Esophagus mucosa (tissue), 1 donor: ENCODE measurements around the gene TBC1D22A. TPM values are rescaled to one million over a fixed set of nuclear protein-coding genes. Genes with fewer than 3 reads are reported as not detected.
"Not testable (repeated sequence)": the region's sequence is repeated elsewhere in the genome, so short reads cannot be mapped to it uniquely, and the experiment has no call there.

ENCODE experiments used
- ATAC-seq: fragments of 200-7000 bp; cut with Tn5 transposase; one replicate; pipeline ENCODE4 v1.9.1; 2020
- total RNA-seq: library from RNA; stranded (reverse); gene quantifications from one replicate; pipeline ENCODE4 v1.2.4, GENCODE V29; 2023
- donor health status: DM: yes; HTN: yes; CAD: no.

Gene TBC1D22A, protein sequence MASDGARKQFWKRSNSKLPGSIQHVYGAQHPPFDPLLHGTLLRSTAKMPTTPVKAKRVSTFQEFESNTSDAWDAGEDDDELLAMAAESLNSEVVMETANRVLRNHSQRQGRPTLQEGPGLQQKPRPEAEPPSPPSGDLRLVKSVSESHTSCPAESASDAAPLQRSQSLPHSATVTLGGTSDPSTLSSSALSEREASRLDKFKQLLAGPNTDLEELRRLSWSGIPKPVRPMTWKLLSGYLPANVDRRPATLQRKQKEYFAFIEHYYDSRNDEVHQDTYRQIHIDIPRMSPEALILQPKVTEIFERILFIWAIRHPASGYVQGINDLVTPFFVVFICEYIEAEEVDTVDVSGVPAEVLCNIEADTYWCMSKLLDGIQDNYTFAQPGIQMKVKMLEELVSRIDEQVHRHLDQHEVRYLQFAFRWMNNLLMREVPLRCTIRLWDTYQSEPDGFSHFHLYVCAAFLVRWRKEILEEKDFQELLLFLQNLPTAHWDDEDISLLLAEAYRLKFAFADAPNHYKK
- total RNA-seq = 21.4 TPM

DNA sequence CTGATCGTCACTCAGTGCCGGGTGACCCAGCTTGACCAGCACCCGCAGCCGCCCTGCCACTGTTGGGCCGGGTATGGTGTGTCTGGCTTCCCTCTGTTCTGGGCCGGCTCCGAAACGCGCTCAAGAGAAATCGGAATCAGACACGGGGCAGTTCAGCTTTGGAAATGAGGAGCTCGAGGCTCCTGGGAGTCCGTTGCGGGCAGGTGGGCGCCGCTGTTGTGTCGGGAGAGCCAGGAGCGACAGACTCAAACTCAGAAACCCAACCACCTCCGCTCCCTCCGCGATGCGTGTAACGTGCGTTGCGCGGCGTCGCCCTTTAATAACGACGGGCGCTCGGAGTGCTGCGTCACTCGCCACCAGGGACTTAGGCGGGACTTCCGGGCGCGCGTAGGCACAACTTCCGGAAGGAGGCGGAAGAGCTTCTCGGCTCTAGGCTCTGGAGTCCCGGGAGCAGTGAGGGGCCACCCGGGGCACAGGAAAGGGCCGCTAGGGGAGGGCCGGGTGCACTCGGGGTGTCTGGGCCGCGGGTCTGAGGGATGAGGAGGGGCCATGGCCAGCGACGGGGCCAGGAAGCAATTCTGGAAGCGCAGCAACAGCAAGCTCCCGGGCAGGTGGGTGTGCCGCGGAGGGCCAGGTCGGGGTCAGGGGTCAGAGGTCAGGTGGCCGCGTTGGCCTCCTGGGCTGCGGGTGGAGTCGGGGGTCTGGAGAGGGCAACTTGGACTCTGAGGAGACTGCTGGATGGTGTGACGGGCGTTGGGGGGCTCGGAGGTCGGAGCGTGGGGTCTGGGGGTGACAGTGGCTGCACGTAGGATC lies at the start of gene TBC1D22A:
TBC1D22A (plus strand) TSS at position 413 of the 813 bp plus-strand sequence; CDS start at position 550, 137 bp downstream.
- peak; percentile 93 for ATAC-seq

- no peak for ATAC-seq
Measured at GRCh38 chr22:46714550-46714949, 47.9 kb upstream of the TBC1D22A start.

GRCh38 chr22:46719921-46720320 lies 42.5 kb upstream of the TBC1D22A start:
- no peak for ATAC-seq

GRCh38 chr22:46721501-46722085 lies 40.9 kb upstream of the TBC1D22A start:
- peak; percentile 78 for ATAC-seq

DNA sequence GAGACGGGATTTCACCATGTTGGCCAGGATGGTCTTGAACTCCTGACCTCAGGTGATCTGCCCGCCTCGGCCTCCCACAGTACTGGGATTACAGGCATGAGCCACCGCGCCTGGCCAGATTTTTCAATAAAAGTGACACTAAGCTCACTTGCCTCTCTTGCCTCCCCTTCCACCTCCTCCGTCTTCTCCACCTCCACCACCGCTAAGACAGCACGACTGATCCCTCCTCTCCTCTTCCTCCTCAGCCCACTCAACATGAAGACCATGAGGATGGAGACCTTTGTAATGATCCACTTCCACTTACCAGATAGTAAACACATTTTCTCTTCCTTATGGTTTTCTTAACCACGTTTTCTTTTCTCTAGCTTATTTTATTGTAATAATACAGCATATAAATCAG lies 38.6 kb upstream of the TBC1D22A start:
- no peak for ATAC-seq

GRCh38 chr22:46725096-46725495 lies 37.4 kb upstream of the TBC1D22A start:
- no peak for ATAC-seq

- peak; percentile 33 for ATAC-seq
Measured at GRCh38 chr22:46726066-46726985, 36.1 kb upstream of the TBC1D22A start.

DNA sequence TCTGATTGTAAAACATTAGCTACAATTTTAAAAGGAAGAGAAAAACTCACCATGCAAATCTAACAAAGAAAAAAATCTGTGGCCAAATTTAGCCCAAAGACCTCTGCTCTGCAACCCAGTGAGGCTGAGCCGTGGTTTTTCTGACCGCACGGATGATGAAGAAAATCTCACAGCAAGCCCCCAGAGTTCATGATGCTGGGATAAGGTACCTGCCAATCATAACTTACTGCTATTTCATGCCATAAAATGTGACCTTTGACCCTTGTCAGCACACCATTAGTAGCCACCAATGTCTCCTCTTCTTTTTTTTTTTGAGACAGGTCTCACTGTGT lies 35.5 kb upstream of the TBC1D22A start:
- ATAC-seq = no peak

DNA sequence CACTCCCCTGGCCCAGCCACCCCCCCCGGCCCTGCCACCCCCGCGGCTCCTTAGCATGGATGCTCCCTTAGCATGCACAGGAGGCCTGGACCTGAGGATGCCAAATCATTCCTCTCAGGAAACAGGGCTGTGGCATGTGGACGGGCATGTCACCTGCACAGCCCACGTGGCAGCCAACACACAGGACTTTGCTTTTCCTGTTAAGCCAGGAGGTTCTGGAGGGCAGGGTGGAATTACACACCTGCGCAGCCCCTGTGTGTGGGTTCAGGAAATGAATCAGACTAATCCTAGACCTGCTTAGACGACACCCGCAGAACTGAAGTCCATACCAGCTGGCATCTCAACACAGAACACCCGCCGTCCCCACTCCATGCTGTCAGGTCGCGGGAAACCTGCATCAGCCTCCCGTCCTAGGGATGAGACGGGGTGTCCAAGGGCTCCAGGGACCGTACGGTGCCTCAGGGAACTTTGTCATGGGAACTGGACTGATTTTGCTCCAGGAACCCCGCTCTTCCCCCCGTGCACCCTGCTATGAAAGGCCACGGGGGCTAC lies 34.6 kb upstream of the TBC1D22A start:
- peak; percentile 59 for ATAC-seq

DNA sequence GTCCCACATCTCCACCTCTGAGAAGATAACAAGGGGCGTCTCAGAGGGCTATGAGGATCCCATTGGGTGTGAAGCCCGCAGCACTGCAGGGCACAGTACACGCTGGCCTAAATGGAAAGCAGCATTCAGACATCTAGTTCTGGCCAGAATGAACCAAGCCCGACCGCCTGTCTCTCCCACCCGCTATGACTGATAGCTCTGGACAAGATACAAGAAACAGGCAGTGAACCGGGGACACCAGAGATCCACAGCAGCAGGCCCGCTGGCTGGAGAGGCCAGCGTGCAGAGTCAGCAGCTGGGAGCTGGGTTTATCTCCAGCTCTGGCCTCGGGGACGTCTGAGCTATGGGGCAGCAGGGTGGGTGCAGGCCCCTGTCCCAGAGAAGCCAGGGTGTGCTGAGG lies 34.0 kb upstream of the TBC1D22A start:
- ATAC-seq = no peak

GRCh38 chr22:46730568-46731245 lies 31.7 kb upstream of the TBC1D22A start:
- no peak for ATAC-seq

GRCh38 chr22:46731246-46732040 lies 31.0 kb upstream of the TBC1D22A start:
- peak; percentile 44 for ATAC-seq

GRCh38 chr22:46732041-46732379 lies 30.4 kb upstream of the TBC1D22A start:
- no peak for ATAC-seq

DNA sequence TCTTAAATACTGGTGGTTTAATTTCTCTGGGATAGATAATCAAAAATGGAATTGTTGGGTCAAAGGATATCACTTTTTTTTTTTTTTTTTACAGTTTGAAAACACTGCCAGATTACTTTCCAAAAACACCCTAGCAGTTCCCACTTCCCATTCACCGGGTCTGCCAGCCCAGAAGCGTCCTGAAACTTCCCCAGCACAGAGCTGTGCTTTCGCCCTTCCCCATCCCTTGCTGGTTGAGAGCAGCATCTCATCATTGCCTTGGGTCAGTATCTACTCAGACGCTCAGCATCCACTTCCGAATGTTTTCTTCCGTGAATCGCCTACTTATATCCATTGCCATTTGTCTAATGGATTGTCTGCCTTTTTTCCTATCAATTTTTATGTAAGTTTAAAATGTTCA lies 29.9 kb upstream of the TBC1D22A start:
- no peak for ATAC-seq

GRCh38 chr22:46734213-46734722 lies 28.2 kb upstream of the TBC1D22A start:
- not testable (repeated sequence) for ATAC-seq

GRCh38 chr22:46734830-46735453 lies 27.5 kb upstream of the TBC1D22A start:
- peak; percentile 6 for ATAC-seq

DNA sequence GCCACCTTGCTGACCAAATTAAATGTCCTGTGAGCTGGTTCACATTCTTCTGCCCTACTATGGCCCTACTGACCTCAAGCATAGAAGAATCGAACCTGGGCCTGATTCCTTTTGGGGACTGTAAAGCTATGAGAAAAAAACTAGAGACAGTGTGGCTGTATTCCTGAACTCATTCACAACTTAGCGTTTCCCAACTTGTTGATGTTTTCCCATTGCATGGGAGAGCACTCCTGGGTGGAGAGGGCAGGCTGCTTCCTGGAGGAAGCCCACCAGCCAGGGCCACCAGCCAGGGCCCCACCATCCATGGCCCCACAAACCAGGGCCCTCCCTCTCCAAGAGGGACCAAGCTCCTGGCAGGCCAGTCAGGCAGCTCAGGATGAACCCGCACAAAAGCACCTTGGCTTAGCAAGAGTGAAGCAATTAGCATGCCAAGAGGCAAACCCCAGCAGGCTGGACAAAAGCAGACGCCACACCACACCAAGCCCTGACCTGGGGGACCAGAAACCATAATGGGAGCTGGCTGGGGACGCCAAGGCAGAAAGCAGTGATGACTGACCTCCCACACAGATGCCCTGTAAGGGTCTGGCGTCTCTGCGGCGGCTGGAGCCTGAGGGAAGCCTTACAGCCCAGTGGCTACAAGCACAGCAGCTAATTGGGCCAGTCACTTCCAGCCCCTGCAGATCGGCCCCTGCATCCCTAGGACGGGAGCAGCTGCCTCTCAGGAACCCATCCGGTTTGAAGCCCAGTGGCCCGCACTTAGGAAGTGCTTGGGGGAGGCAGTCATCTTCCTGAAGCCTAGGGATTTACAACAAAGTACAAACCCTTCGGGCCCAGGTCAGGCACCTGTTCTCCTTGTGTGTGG lies 26.5 kb upstream of the TBC1D22A start:
- ATAC-seq = no peak

DNA sequence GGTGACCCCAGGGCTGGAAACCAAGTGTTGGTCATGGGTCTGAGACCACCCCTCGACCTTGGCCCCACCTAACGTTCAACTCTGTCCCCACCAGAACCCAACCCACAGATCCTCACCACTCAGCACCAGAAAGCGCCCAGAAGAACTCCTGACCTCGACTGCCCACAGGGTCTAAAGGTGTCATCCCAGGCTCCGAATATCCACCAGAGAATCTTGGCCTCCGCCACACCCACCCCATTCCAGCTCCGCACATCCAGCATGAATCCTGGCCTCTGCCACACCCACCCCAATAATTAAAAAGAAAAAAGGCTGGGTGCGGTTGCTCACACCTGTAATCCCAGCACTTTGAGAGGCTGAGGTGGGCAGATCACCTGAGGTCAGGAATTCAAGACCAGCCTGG lies 25.7 kb upstream of the TBC1D22A start:
- ATAC-seq = peak; percentile 9
